Left lung (tissue), 10 donors: ENCODE data around the gene ARHGEF26. TPM values are rescaled to one million over a fixed set of nuclear protein-coding genes. Genes with fewer than 3 reads are reported as not detected.

ENCODE experiments used
- ATAC-seq: fragments of 200-7000 bp; cut with Tn5 transposase; one replicate; pipeline ENCODE4 v1.9.1; 2020; ENCODE audit warnings: moderate library complexity
- DNase-seq, 4 donors: peaks; one replicate each; pipeline ENCODE4 v3.0.0-alpha.2; 2013 to 2020
- H3K27ac ChIP-seq, 2 donors: fragments of 200-600 bp; sonication (generic) in 1 of 2; one replicate each; pipeline versions ENCODE4 v1.5.0 to v1.8.0; 2020 to 2021
- H3K27me3 ChIP-seq, 2 donors: fragments of 200-600 bp; sonication (generic) in 1 of 2; one replicate each; pipeline versions ENCODE4 v1.5.0 to v1.8.0; 2020 to 2021
- H3K36me3 ChIP-seq, 2 donors: fragments of 200-600 bp; sonication (generic) in 1 of 2; one replicate each; pipeline versions ENCODE4 v1.5.0 to v1.8.0; 2020 to 2021
- H3K4me1 ChIP-seq, 2 donors: fragments of 200-600 bp; one replicate each; pipeline ENCODE4 v1.8.0; 2021
- H3K4me3 ChIP-seq, 2 donors: fragments of 200-600 bp; sonication (generic) in 1 of 2; one replicate each; pipeline versions ENCODE4 v1.5.0 to v1.8.0; 2020 to 2021; ENCODE audit warnings: mild to moderate bottlenecking in 1 of 2
- H3K9me3 ChIP-seq, 2 donors: fragments of 200-600 bp; sonication (generic) in 1 of 2; one replicate each; pipeline versions ENCODE4 v1.5.0 to v1.8.0; 2020 to 2021
- CTCF ChIP-seq, 2 donors: fragments of 200-600 bp; sonication (generic) in 1 of 2; IDR thresholded peaks; one replicate each; pipeline versions ENCODE4 v1.5.0 to v1.8.0; 2021; ENCODE audit warnings: antibody characterized with exemption in 2 of 2
- intact Hi-C, 2 donors: fragments of 100-400 bp; cut with DNase I; formaldehyde crosslinking; loops; one replicate each; pipeline versions ENCODE4 v1.11.2 to v1.14.2; 2022
- polyA plus RNA-seq, 6 donors: library from polyadenylated mRNA; unstranded; fragments of 120-200 nt; gene quantifications; one replicate each; pipeline ENCODE4 v1.2.1, GENCODE V29; 2013; ENCODE audit not compliant: insufficient read length in 6 of 6
- total RNA-seq, 2 donors: library from RNA; stranded (reverse); fragmentation: NEBNext Ultra II Directional; extraction: Animal tissue kit (Norgen Biotek cat#: 25700); gene quantifications; one replicate each; pipeline ENCODE4 v1.2.1, GENCODE V29; 2021
- donor health status: DM: no; HTN: yes; CAD: no.
- donor health status: DM: no; HTN: no; CAD: no.

Gene ARHGEF26
- total and polyA plus RNA-seq, 8 donors = 25.2 to 58.8 (median 30.0) TPM

DNA sequence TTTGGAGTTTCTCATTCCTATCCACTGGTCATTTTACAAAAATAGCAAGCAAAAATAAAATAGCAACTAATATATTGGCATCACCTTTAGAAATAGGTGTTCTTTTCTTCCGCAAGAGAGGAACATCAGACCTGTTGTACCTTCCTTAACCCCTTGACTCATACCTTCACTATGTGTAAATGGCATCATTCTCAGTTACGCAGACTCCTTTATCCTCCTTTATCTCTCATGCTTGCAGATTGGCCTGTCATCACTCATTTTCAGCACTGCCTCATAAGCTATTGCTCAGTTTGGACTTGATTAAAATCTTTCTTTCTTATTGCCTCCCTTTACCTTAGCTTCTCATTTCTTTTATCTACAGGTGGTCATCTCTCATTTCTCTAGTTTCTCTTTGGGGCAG lies 21.4 kb downstream of the ARHGEF26 start:
- TF ChIP-seq CTCF (IDR thresholded peaks at IDR 0.05) = no peak
- Histone ChIP-seq H3K27me3 (no peaks in the 10 kb centered on the region), H3K4me1 (peaks cover 0 to 3% of the 10 kb centered on the region in 2 donors), H3K4me3 (no peak overlapping the region), H3K9me3 (no peaks in the 10 kb centered on the region), H3K27ac (no peak overlapping the region), H3K36me3 (no peaks in the 10 kb centered on the region)
- ATAC-seq (no peak), DNase-seq (no peak)
- intact Hi-C loops = no loop called here

- Histone ChIP-seq H3K27ac (peak overlapping the region in 1 of 2 donors; percentile 1), H3K36me3 (no peaks in the 10 kb centered on the region), H3K9me3 (no peaks in the 10 kb centered on the region), H3K4me1 (peaks cover 0 to 3% of the 10 kb centered on the region in 2 donors), H3K4me3 (no peak overlapping the region), H3K27me3 (no peaks in the 10 kb centered on the region)
- TF ChIP-seq CTCF (IDR thresholded peaks at IDR 0.05) = no peak
- no peak for ATAC-seq
- intact Hi-C loops = no loop called here
- DNase-seq = no peak
These were observed 22.7 kb downstream of the ARHGEF26 start for GRCh38 chr3:154143873-154144272.

- H3K9me3 ChIP-seq = no peaks in the 10 kb centered on the region
- H3K27me3 ChIP-seq = no peaks in the 10 kb centered on the region
- ATAC-seq (peak; percentile 87), DNase-seq (no peak)
- H3K27ac ChIP-seq = peak overlapping the region in 1 of 2 donors; percentile 1
- intact Hi-C loops = no loop called here
- no peak overlapping the region for H3K4me3 ChIP-seq
- peaks cover 0 to 3% of the 10 kb centered on the region in 2 donors for H3K4me1 ChIP-seq
- H3K36me3 ChIP-seq = no peaks in the 10 kb centered on the region
- no peak for TF ChIP-seq CTCF (IDR thresholded peaks at IDR 0.05)
These were observed 23.8 kb downstream of the ARHGEF26 start for GRCh38 chr3:154144825-154145465.

- no peak overlapping the region for H3K4me3 ChIP-seq
- TF ChIP-seq CTCF (IDR thresholded peaks at IDR 0.05) = no peak
- no peak for ATAC-seq
- no peaks in the 10 kb centered on the region for H3K9me3 ChIP-seq
- H3K27me3 ChIP-seq = no peaks in the 10 kb centered on the region
- no peak for DNase-seq
- H3K36me3 ChIP-seq = no peaks in the 10 kb centered on the region
- no peak overlapping the region for H3K27ac ChIP-seq
- intact Hi-C loops = no loop called here
- peaks cover 3 to 5% of the 10 kb centered on the region in 2 donors for H3K4me1 ChIP-seq
These were observed 27.4 kb downstream of the ARHGEF26 start for GRCh38 chr3:154148541-154148940.

DNA sequence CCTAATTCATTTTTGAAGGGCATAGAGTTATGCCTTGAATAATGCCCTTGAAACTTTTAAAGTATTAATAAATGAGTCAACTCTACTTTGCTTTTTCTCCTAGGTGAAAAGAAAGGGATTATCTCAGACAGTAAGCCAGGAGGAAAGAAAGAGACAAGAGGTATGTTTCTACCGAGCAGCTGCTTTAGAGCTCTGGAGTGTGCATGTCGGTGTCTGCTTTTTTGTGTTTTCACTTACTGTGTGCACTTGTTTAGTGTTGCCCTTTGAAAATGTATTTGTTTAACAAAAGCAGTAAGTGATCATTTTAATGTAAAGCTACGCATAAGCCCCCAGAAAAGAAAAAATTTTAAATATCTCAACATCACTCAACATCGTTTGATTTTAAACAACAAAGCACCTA lies 28.1 kb downstream of the ARHGEF26 start:
- TF ChIP-seq CTCF (IDR thresholded peaks at IDR 0.05) = no peak
- ATAC-seq (no peak), DNase-seq (no peak)
- H3K4me3 ChIP-seq = no peak overlapping the region
- no peaks in the 10 kb centered on the region for H3K27me3 ChIP-seq
- H3K9me3 ChIP-seq = no peaks in the 10 kb centered on the region
- H3K4me1 ChIP-seq = peaks cover 3 to 5% of the 10 kb centered on the region in 2 donors
- no peaks in the 10 kb centered on the region for H3K36me3 ChIP-seq
- no peak overlapping the region for H3K27ac ChIP-seq
- intact Hi-C loops = no loop called here
